ENCODE measurements around the gene C17orf113.

Gene C17orf113

GRCh38 chr17:42049834-42050392 lies 488 bp downstream of the C17orf113 start:
- TF ChIP-seq CREB1 (IDR thresholded peaks at IDR 0.05; ENCODE audit: low read depth): no peak
- TF ChIP-seq EGR1 (IDR thresholded peaks at IDR 0.05): no peak
- no peak for TF ChIP-seq NFIC (IDR thresholded peaks at IDR 0.05)
- no peak for TF ChIP-seq REST (IDR thresholded peaks at IDR 0.05; ENCODE audit: low read depth)
- no peak for TF ChIP-seq MAX (IDR thresholded peaks at IDR 0.05)
- TF ChIP-seq, protein P1, sequence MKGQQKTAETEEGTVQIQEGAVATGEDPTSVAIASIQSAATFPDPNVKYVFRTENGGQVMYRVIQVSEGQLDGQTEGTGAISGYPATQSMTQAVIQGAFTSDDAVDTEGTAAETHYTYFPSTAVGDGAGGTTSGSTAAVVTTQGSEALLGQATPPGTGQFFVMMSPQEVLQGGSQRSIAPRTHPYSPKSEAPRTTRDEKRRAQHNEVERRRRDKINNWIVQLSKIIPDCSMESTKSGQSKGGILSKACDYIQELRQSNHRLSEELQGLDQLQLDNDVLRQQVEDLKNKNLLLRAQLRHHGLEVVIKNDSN (IDR thresholded peaks at IDR 0.05): no peak
- no peak for TF ChIP-seq EP300 (IDR thresholded peaks at IDR 0.05; ENCODE audit: borderline replicate concordance)
- no peak for TF ChIP-seq CEBPB (IDR thresholded peaks at IDR 0.05)
- TF ChIP-seq YY1 (IDR thresholded peaks at IDR 0.05; ENCODE audit: low read depth): no peak
- TF ChIP-seq FOXM1 (IDR thresholded peaks at IDR 0.05; ENCODE audit: borderline replicate concordance, low read depth): no peak
- no peak for TF ChIP-seq TCF12 (IDR thresholded peaks at IDR 0.05; ENCODE audit: low read depth)
- TF ChIP-seq RAD21 (IDR thresholded peaks at IDR 0.05; ENCODE audit: low read depth): no peak
- no peak for TF ChIP-seq TAF1 (IDR thresholded peaks at IDR 0.05; ENCODE audit: low read depth)
- TF ChIP-seq ZBTB7A (IDR thresholded peaks at IDR 0.05; ENCODE audit: low read depth): no peak
- TF ChIP-seq TEAD4 (IDR thresholded peaks at IDR 0.05): no peak

GRCh38 chr17:42047343-42047742 lies 3.1 kb downstream of the C17orf113 start:
- TF ChIP-seq TAF1 (IDR thresholded peaks at IDR 0.05; ENCODE audit: low read depth) (no peak), TEAD4 (IDR thresholded peaks at IDR 0.05) (no peak), REST (IDR thresholded peaks at IDR 0.05; ENCODE audit: low read depth) (no peak), EP300 (IDR thresholded peaks at IDR 0.05; ENCODE audit: borderline replicate concordance) (no peak), RAD21 (IDR thresholded peaks at IDR 0.05; ENCODE audit: low read depth) (no peak), CREB1 (IDR thresholded peaks at IDR 0.05; ENCODE audit: low read depth) (no peak), TCF12 (IDR thresholded peaks at IDR 0.05; ENCODE audit: low read depth) (no peak), ZBTB7A (IDR thresholded peaks at IDR 0.05; ENCODE audit: low read depth) (no peak), MAX (IDR thresholded peaks at IDR 0.05) (no peak), EGR1 (IDR thresholded peaks at IDR 0.05) (no peak), NFIC (IDR thresholded peaks at IDR 0.05) (no peak), CEBPB (IDR thresholded peaks at IDR 0.05) (no peak), FOXM1 (IDR thresholded peaks at IDR 0.05; ENCODE audit: borderline replicate concordance, low read depth) (no peak)
- TF ChIP-seq, protein P1 (IDR thresholded peaks at IDR 0.05): no peak

DNA sequence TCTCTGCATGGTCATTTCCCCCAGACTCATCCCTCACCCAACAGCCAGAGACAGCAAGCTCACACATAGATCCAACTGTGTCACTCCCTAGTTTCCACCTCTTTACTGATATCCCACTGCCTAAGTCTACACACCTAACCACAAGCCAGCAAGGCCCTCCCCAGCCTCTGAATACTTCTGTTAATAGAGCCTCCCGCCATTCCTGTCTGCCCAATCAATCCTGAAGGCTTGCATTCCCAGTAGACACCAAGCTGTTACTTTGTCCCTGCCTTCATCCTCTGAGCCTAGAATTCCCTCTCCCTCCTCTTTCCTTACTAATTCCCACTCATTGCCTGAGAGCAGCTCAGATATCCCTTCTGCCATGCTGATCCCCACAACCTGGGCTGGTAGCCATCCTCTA lies 4.7 kb downstream of the C17orf113 start:
- TF ChIP-seq TEAD4 (IDR thresholded peaks at IDR 0.05) (no peak), NFIC (IDR thresholded peaks at IDR 0.05) (no peak), CEBPB (IDR thresholded peaks at IDR 0.05) (no peak), MAX (IDR thresholded peaks at IDR 0.05) (no peak), YY1 (IDR thresholded peaks at IDR 0.05; ENCODE audit: low read depth) (no peak), FOXM1 (IDR thresholded peaks at IDR 0.05; ENCODE audit: borderline replicate concordance, low read depth) (no peak), ZBTB7A (IDR thresholded peaks at IDR 0.05; ENCODE audit: low read depth) (no peak), TAF1 (IDR thresholded peaks at IDR 0.05; ENCODE audit: low read depth) (no peak)

DNA sequence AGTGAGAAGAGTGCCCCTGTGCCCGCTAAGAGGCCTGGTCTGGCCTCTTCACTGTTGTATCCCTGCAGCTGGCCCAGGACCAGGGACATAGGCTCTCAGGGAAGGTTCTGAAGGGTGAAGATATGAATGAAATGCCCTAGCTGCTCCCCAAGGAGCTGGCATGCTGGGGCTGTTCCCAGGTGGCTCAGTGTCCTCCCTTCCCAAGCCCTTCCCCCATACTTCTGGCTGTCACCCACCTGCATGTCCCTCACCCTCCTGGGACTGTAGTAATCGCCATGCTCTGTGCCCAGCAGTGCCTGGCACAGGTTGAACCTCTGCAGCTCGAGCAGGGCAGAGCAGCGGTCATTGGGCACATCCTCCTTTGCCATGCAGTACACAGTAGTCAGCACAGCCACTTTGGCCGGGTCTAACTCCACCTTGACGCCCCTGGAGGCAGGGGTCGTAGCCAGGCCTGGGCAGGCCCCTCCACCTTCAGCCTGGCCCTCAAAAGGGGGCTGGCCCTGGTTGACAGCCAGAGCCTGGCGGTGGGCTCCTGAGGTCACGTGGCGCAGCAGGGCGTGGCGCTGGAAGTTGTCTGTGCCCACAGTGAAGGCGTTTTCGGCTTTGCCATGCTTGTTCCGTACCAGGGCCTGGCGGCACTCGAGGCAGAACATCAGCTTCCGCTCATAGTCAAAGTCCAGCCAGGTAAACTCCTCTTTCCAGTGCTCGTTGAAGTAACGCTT lies 7.6 kb downstream of the C17orf113 start:
- TF ChIP-seq RAD21 (IDR thresholded peaks at IDR 0.05; ENCODE audit: low read depth) (no peak), YY1 (IDR thresholded peaks at IDR 0.05; ENCODE audit: low read depth) (no peak), ZBTB7A (IDR thresholded peaks at IDR 0.05; ENCODE audit: low read depth) (no peak), CREB1 (IDR thresholded peaks at IDR 0.05; ENCODE audit: low read depth) (no peak), EP300 (IDR thresholded peaks at IDR 0.05; ENCODE audit: borderline replicate concordance) (no peak), EGR1 (IDR thresholded peaks at IDR 0.05) (no peak), TAF1 (IDR thresholded peaks at IDR 0.05; ENCODE audit: low read depth) (no peak), FOXM1 (IDR thresholded peaks at IDR 0.05; ENCODE audit: borderline replicate concordance, low read depth) (no peak), CEBPB (IDR thresholded peaks at IDR 0.05) (no peak), MAX (IDR thresholded peaks at IDR 0.05) (no peak), TEAD4 (IDR thresholded peaks at IDR 0.05) (no peak), REST (IDR thresholded peaks at IDR 0.05; ENCODE audit: low read depth) (no peak), NFIC (IDR thresholded peaks at IDR 0.05) (no peak), TCF12 (IDR thresholded peaks at IDR 0.05; ENCODE audit: low read depth) (no peak)
- TF ChIP-seq, protein P1 (IDR thresholded peaks at IDR 0.05): no peak

All from Ishikawa (cell line).